COR-L47 (cell line): Measurements from ENCODE around the gene UCK2.

Experiments used
- DNase-seq: peaks from one replicate; lab custom pipeline; 2025; lab: John Stamatoyannopoulos, UW

Gene UCK2

GRCh38 chr1:165834229-165834628 is 6.8 kb downstream of the UCK2 start:
- no peak for DNase-seq

GRCh38 chr1:165834881-165835280 is 7.5 kb downstream of the UCK2 start:
- DNase-seq = no peak

DNA sequence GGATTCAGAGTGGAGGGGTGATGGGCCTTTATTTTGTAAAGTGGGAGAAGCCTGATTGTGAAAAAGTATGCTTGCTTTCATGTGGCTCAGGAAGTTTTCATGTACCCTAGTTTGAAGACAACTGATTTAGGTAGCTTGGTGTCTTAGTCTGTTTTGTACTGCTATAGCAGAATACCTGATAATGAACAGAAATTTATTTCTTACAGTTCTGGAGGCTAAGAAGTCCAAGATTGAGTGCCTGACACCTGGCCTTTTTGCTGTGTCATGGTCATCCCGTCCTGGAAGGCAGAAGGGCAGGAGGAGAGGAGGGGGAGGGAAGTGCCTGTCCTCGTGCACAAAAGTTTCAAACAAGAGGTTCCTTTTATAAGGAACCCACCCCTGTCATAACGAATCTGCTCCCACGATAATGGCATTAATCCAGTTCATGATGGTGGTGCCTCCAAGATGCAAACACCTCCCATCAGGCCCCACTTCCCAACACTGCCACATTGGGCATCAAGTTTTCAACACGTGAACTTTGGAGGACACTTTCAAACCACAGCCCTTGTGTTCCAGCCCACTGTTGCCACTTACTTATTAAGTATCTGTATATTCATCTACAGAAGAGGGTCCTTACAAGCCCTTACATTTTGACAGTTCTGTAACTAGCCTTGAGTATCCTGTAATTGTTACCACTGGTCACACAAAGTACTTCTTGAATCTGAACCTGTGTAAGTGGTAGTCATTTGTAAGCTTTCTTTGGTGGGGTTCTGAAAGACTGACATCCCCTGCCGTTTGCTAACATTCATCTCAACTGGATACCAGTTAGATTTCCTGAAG is 9.5 kb downstream of the UCK2 start:
- no peak for DNase-seq

DNA sequence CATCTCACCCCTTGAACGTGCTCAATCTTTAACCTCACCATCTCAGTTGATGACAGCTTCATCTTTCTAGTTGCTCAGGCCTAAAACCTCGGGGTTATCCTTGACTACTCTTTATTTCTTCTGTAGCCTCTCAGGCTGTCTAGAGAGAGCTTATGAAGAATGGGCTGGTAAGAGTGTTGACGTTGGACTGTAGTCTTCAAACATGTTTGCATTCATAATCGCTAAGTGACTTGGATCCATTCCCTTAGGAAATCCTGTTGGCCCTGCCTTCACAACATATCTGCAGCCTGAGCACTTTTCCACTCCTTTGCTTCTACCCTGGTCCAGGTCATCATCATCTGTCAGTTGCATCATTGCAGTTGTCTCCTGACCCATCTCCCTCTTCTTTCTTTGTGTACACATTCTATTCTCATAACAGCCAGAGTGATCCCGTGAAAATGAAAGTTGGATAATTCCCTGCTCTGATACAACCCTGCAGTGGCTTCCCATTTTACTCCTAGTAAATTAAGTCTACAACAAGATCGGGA is 10.5 kb downstream of the UCK2 start:
- DNase-seq = no peak

DNA sequence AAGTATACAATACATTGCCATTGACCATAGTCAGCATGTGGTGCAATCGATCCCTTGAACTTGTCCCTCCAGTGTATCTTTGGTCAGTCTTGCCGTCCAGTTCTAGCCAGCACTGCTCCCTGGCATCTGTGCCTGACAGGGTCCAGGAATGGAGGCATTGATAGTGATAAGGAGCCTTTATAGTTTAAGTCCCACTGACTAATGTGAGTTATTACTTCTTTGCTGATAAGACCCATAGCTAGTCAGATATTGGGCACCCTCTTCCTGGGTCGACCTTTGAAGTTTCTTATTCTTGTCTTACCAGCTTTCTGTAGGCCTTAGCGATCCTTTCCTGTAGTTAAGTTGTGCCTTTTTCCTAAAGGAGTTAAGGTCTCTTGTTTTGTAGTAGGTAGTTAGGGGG is 13.0 kb downstream of the UCK2 start:
- DNase-seq = no peak

DNA sequence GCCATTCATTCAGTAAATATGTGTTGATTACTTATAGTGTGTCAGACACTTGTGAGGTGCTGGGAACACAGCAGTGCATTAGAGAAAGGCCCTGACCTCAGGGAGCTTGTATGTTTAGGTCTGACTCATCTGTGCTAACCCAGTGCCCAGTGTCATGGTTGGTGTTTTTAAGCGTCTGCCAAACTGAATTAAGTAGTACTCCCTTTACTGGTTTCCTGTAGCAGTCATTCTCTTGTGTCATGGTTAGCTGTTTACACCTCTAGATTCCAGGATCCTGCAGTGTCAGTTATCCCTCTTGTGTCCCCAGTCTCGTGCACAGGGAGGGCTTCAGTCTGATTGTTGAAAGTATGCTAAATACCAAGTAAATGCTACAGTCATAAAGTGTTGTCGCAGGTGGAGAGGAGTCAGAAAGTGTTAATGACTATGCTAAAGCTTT is 14.2 kb downstream of the UCK2 start:
- DNase-seq = no peak

- DNase-seq = no peak
Observed at GRCh38 chr1:165842023-165842670, 14.7 kb downstream of the UCK2 start.

GRCh38 chr1:165842671-165843129 is 15.3 kb downstream of the UCK2 start:
- DNase-seq = peak; percentile 11

GRCh38 chr1:165843304-165843703 is 15.9 kb downstream of the UCK2 start:
- DNase-seq = no peak

DNA sequence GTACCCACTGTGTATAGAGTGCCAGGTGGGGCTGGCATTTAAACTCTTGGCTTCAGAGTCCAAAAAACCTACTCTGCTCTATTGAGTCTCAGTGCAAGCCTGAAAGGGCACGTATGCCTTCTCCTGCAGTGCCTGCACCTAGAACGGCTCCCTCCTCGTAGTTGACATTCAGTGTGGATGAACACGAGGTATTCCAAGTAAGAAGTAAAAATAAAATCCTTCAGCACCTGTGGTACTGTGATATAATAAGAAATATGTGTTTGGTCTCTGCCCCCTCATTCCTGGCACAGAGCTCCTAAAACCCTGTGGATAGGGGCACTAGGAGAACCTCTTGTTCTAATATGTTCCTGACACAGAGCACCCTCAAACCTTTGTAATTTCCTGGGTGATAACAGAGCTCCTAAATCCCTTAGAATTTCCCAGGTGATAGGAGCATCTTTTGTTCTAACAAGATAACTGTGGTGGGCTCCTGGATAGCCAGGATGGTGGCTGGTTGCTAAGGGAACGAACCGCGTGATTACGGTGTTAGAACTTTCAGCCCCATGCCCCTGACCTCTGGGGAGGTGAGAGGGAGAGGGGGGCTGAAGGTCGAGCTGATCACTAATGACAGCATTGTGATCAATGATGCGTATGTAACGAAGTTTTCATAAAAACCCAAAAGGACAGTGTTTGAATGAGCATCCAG is 16.8 kb downstream of the UCK2 start:
- DNase-seq = no peak

DNA sequence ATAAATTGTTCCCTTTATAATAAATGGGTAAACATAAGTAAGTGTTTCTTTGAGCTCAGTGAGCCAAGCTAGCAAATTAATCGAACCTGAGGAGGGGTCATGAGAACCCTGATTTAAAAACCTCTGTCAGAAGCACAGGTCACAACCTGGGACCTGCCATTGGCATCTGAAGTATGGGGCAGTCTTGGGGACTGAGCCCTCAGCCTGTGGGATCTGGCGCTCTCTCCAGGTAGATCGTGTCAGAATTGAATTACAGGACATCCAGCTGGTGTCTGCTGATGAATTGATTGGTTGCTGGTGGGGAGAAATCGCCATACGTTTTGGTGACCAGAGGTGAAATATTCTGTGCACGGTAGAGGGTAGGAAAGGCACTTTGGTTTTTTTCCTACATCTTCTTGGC is 17.5 kb downstream of the UCK2 start:
- no peak for DNase-seq

DNA sequence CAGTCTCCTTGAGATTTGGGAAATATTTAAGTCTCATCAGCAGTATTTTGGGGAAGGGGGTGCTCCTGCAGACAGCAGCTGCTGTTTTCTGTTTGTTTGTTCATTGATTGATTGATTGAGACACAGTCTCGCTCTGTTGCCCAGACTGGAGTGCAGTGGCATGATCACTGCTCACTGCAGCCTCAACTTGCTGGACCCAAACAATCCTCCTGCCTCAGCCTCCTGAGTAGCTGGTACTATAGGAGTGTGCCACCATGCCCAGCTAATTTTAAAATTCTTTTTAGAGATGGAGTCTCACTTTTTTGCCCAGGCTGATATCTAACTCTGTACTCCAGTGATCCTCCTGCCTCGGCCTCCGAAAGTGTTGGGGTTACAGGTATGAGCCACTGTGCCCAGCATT is 18.2 kb downstream of the UCK2 start:
- DNase-seq = no peak

- no peak for DNase-seq
Observed at GRCh38 chr1:165845992-165846748, 18.8 kb downstream of the UCK2 start.

DNA sequence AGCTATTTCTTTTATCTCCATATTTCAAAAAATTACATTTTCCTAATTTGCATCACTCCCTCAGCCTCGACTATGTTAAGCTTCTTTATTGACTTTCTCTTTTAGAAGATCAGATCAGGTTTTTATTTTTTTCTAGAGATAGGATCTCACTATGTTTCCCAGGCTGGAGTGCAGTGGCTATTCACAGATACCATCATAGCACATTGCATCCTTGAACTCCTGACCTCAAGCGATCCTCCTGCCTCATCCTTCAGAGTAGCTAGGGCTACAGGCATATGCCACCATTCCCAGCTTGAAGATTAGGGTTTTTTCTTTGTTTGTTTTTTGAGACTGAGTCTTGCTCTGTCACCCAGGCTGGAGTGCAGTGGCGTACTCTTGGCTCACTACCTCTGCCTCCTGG is 20.1 kb downstream of the UCK2 start:
- no peak for DNase-seq

- no peak for DNase-seq
Observed at GRCh38 chr1:165849353-165850133, 22.1 kb downstream of the UCK2 start.

GRCh38 chr1:165851034-165851658 is 23.7 kb downstream of the UCK2 start:
- DNase-seq = no peak

- no peak for DNase-seq
Observed at GRCh38 chr1:165852871-165853270, 25.5 kb downstream of the UCK2 start.

GRCh38 chr1:165853528-165854075 is 26.2 kb downstream of the UCK2 start:
- DNase-seq = no peak

DNA sequence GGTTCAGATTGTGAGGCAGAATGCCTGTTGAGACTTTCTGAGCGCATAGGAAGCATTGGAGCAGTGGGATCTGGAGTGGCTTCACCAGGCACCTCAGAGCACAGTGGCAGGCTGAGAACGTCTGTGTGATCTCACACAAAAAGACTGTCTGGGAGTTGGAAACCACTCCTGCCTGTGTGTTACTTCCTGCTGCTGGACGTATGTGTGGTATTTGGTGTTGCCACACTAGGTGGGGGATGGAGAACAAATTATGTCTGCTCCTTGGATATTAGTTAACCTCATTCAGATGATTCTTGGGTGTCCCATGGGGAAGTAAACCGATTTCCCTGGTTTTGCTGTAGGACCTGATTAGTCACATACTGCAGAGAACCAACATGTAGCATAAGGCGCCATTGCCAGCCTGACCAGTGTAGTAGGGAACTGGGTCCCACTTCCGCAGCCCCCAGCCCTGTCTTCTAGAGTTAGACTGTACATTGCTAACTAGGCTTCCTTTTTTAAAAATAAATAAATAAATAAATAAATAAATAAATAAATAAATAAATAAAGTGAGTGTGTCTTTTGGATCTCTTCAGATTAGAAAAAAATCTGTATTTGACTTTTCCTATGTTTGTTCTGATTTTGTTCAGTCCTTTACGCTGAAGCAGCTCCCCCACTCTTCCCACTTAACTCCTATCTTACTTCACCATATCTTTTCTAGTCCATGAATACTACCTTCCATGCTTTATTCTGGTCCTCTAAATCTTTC is 26.9 kb downstream of the UCK2 start:
- DNase-seq = no peak
